GM20431 (cell line): ENCODE results near the gene CRIM1.

Experiments
- in situ Hi-C: fragments of 300-500 bp; cut with MseI, MboI; formaldehyde crosslinking; loops from one replicate; pipeline ENCODE4 v1.15.0; 2020; ENCODE audit warnings: low sequenced_read_pairs; ENCODE audit not compliant: unreplicated experiment

Gene CRIM1

DNA sequence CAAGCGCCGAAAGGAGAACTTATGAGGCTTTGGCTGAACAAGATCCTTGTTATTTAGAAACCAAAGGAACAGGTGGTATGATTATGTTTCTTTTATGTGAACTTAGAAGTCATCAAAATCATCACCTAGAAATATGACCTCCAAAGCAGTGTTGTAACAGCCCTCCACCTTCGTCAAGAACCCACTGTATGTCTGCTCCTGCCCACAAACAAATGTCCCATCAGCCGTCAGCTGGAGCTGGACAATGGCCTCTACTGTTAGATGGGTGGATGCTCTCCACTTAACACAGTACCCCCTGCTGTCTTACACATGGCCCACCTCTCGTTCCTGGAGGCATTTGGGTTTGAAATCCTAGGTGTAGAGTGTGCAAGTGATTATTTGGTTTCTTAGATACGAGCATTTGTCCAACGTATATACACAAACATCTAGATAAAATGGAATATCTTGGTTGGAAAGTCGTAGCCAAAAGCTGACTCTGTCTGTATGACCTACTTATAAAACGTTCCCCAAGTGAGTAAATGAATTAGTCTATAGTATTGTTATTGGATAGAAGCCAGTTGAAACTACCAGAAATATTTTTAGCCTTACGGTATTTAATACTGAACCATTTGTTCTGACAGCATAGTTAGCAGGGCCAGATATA lies 113.0 kb downstream of the CRIM1 start:
- in situ Hi-C loops: no loop called here

- in situ Hi-C loops: no loop called here
Measured at GRCh38 chr2:36469106-36469477, 113.5 kb downstream of the CRIM1 start.

GRCh38 chr2:36469710-36470109 lies 114.1 kb downstream of the CRIM1 start:
- in situ Hi-C loops: no loop called here

- in situ Hi-C loops: no loop called here
Measured at GRCh38 chr2:36473230-36473629, 117.7 kb downstream of the CRIM1 start.

- in situ Hi-C loops: no loop called here
Measured at GRCh38 chr2:36476411-36476810, 120.8 kb downstream of the CRIM1 start.

- in situ Hi-C loops: no loop called here
Measured at GRCh38 chr2:36477315-36477714, 121.7 kb downstream of the CRIM1 start.

DNA sequence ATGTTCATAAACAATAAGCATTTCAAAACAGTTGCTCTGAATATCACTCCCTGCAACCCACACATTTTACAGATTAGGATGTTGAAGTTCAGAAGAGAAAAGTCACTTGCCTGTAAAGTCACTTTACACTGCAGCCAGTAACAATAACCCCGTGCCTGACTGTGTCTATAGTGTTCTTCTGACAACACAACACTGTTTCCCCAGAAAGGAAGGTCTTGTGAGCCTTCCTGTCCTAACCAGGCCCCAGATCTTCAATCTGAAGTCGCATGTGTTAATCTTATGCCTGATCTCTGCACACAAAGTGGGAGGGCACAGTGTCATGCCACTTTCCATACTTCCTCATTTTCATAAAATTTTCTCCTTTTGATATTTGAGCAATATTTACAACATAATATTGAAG lies 122.2 kb downstream of the CRIM1 start:
- in situ Hi-C loops: no loop called here

- in situ Hi-C loops: no loop called here
Measured at GRCh38 chr2:36478332-36478738, 122.8 kb downstream of the CRIM1 start.

GRCh38 chr2:36478999-36479398 lies 123.4 kb downstream of the CRIM1 start:
- in situ Hi-C loops: no loop called here

DNA sequence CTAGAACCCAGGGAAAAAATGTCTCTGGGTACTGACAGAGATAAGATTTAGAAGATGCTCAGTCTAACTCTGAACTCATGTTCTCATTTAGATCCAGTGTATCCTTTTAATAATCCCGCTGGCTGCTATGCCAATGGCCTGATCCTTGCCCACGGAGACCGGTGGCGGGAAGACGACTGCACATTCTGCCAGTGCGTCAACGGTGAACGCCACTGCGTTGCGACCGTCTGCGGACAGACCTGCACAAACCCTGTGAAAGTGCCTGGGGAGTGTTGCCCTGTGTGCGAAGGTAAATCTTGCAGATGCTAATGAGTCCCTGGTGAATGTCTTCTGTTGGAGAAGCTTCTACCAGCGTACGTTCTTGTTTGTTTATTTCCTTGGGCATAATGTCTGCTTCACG lies 123.8 kb downstream of the CRIM1 start:
- in situ Hi-C loops: no loop called here

- in situ Hi-C loops: no loop called here
Measured at GRCh38 chr2:36480028-36480427, 124.5 kb downstream of the CRIM1 start.

DNA sequence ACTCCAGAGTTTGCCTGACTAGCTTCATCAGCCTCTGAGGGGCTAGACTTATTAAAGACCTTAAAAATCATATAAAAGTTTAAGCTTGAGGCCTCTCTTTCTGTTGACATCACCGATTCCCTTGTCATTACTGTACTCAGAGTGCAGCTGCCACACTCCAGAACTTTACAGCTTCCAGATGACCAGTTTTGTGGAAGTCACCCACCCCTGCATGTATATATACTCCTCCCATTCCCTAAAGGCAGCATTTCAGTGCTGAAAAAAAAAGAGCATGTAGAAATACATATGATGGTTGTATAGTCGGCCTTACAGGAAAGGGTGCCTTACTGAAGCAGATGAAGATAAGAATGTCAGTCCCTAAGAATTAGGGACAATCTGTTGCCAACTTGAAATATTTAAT lies 125.1 kb downstream of the CRIM1 start:
- in situ Hi-C loops: no loop called here

GRCh38 chr2:36481709-36482108 lies 126.1 kb downstream of the CRIM1 start:
- in situ Hi-C loops: no loop called here

DNA sequence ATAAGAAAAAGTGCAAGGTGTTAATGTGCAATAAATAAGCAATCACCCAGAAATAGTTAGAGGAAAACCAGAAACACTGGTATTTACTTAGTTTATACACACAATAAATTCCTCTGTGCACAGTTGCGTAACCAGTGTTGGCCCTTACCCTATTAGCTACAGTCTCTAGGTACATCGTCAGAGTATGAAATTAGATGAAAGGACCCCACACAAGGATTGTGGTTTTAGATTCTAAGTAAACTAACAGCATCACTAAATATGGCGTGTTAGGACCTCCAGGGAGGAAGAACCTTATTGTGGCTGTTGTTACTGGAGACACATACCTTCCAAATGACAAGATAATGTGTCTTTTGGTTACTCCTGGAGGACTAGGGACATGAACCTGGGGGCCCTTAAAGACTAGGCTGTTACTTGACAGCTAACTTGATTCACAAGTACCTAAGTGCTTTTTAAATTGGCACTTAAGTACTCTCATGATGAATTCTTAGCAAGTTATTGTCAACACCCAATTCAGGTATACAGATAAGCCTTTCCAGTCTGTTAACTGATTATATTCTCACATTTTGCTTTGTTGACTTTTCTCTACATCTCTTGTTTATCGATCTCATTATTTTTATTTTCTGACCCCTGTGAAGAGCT lies 127.1 kb downstream of the CRIM1 start:
- in situ Hi-C loops: no loop called here

DNA sequence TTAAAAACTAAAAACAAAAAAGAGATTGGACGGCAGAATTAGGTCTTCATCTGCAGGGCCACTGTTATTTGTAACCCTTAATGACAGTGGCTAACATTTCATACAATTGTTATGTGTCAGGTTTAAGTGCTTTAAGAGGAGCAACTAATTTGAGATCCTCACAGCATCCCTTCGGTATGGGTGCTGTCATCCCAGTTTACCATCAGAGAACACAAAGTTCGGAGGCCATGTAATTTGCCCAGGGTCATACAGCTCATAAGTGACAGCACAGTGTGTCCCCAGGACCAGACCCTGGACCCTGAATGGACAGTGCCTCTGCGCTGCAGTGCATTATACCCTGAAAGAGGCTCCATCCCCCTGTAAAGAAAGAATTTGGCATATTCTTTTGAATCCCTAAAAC lies 127.7 kb downstream of the CRIM1 start:
- in situ Hi-C loops: no loop called here

GRCh38 chr2:36484454-36484853 lies 128.9 kb downstream of the CRIM1 start:
- in situ Hi-C loops: no loop called here

DNA sequence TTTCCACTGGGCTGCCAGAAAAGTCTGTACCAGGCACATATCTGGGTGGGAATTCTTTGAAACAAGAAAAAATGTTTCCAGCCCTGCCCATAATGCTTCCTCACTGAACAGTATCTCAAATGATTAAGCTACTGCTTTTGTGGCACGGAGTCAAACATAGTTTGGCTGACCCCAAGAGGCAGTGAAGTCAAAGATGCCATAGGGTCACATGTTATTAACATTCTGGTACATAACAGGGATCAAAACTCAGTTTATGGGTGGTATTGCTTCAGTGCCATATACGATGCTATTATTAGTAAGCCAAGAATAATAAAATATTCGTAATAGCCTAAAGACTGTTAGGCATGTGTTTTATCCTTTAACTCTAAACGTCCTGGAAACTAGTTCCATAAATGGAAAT lies 129.9 kb downstream of the CRIM1 start:
- in situ Hi-C loops: no loop called here

DNA sequence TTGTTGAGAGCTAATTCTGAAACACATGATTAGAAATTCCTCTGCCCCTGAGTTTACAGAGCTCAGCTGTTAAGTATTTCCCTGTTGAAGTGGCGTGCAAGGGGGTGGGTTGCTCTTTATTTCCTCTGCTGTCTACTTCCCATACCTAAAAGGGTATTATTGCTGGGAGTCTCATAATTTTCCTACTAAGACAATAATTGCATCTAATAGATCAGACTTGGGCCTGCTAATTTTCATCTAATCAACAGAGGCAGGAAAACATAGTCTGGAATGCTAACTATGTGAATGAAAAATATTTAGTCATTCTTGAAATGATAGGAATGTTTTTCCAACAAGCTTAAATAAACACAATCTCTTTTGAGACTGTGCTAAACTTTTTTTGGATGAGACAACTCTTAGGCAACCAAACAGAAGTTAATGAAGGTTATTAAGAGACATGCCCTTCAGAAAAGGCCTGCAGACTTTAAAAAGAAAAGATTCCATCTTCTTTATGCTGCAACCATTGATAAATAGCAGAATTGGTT lies 131.0 kb downstream of the CRIM1 start:
- in situ Hi-C loops: no loop called here

DNA sequence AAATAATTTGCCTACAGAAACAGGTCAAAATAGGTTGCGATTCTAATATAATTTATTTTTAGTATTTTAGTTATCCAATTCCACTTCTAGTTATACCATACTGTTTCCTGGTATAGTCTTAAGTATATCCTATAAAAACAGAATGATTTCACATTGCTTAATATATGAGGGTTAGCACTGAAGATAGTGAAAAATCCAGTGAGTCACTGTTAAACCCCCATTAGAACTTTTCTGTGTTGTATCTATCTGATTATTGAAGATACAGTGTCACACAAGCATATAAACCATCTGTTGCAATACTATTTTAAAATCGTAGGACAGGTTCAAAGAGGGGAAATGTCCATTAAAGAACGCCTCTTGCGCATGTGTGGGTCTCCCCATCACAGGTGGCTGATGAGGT lies 132.4 kb downstream of the CRIM1 start:
- in situ Hi-C loops: no loop called here

- in situ Hi-C loops: no loop called here
Measured at GRCh38 chr2:36489281-36489680, 133.7 kb downstream of the CRIM1 start.

- in situ Hi-C loops: no loop called here
Measured at GRCh38 chr2:36490749-36491148, 135.2 kb downstream of the CRIM1 start.
